Neutrophil (primary cell): ENCODE data around the gene INTS6L.

ENCODE experiments used
- H3K27ac ChIP-seq: fragments of 200-600 bp; sonication (generic); 2 replicates; pipeline ENCODE4 v1.5.1; 2016; ENCODE audit warnings: mild to moderate bottlenecking, moderate library complexity
- H3K27me3 ChIP-seq: fragments of 200-600 bp; sonication (generic); 2 replicates; pipeline ENCODE4 v1.6.0; 2016; ENCODE audit warnings: mild to moderate bottlenecking
- H3K36me3 ChIP-seq: fragments of 200-600 bp; sonication (generic); 2 replicates; pipeline ENCODE4 v1.5.1; 2017
- H3K4me1 ChIP-seq, 2 experiments: fragments of 200-600 bp in 1 of 2; sonication (generic) in 1 of 2; 1 replicate in 1 of 2; 2 replicates in 1 of 2; pipeline versions ENCODE4 v1.5.1 to v1.6.1; 2013 to 2016; ENCODE audit warnings: low read depth in 1 of 2, low read length in 1 of 2, mild to moderate bottlenecking in 1 of 2, moderate library complexity in 1 of 2; ENCODE audit not compliant: control insufficient read depth in 1 of 2, insufficient read depth in 1 of 2
- H3K4me3 ChIP-seq, 2 experiments: fragments of 200-600 bp in 1 of 2; sonication (generic) in 1 of 2; 1 replicate in 1 of 2; 2 replicates in 1 of 2; pipeline ENCODE4 v1.5.1; 2013 to 2016; ENCODE audit warnings: low read depth in 1 of 2, low read length in 1 of 2, mild to moderate bottlenecking in 1 of 2, moderate library complexity in 1 of 2
- H3K9me3 ChIP-seq: fragments of 200-600 bp; sonication (generic); 2 replicates; pipeline ENCODE4 v1.5.1; 2016
- TF ChIP-seq, protein P1 (sequence below): fragments of 200-600 bp; sonication (generic); IDR thresholded peaks from 2 replicates; pipeline ENCODE4 v1.5.1; 2016; ENCODE audit warnings: antibody characterized with exemption

The INTS6L gene

GRCh38 chrX:135535077-135535940, 14.8 kb downstream of the INTS6L start:
- Histone ChIP-seq H3K9me3 (no peaks in the 10 kb centered on the region), H3K27ac (no peak overlapping the region), H3K4me3 (no peak overlapping the region), H3K4me1 (peaks cover 5 to 6% of the 10 kb centered on the region in 2 experiments), H3K36me3 (no peaks in the 10 kb centered on the region), H3K27me3 (no peaks in the 10 kb centered on the region)
- TF ChIP-seq, protein P1, sequence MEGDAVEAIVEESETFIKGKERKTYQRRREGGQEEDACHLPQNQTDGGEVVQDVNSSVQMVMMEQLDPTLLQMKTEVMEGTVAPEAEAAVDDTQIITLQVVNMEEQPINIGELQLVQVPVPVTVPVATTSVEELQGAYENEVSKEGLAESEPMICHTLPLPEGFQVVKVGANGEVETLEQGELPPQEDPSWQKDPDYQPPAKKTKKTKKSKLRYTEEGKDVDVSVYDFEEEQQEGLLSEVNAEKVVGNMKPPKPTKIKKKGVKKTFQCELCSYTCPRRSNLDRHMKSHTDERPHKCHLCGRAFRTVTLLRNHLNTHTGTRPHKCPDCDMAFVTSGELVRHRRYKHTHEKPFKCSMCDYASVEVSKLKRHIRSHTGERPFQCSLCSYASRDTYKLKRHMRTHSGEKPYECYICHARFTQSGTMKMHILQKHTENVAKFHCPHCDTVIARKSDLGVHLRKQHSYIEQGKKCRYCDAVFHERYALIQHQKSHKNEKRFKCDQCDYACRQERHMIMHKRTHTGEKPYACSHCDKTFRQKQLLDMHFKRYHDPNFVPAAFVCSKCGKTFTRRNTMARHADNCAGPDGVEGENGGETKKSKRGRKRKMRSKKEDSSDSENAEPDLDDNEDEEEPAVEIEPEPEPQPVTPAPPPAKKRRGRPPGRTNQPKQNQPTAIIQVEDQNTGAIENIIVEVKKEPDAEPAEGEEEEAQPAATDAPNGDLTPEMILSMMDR = no peak

DNA sequence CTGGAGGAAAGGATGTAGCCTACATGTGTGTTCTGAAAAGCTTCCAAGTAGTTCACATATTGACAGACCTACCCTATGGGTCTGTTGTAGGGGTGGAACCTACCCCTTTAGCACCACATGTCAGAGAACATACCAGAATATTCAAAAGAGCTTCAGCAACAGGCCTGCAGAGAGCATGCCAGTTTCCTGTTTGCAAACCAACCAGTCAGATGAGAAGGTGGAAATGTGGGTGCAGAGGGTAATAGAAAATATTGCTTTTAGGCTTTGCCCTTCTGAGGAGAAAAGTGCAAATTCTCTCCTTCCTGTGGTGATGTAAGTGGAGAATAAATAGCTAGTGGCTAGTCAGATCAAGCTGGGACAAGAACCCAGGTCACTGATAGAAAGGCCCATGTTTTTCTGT, 16.4 kb downstream of the INTS6L start:
- peaks cover 5 to 6% of the 10 kb centered on the region in 2 experiments for H3K4me1 ChIP-seq
- no peaks in the 10 kb centered on the region for H3K36me3 ChIP-seq
- TF ChIP-seq, protein P1 = no peak
- no peaks in the 10 kb centered on the region for H3K9me3 ChIP-seq
- H3K27me3 ChIP-seq = no peaks in the 10 kb centered on the region
- no peak overlapping the region for H3K4me3 ChIP-seq
- no peak overlapping the region for H3K27ac ChIP-seq

- H3K27me3 ChIP-seq = no peaks in the 10 kb centered on the region
- H3K4me1 ChIP-seq = peaks cover 6 to 9% of the 10 kb centered on the region in 2 experiments
- TF ChIP-seq, protein P1 = no peak
- H3K4me3 ChIP-seq = no peak overlapping the region
- H3K9me3 ChIP-seq = no peaks in the 10 kb centered on the region
- H3K27ac ChIP-seq = no peak overlapping the region
- H3K36me3 ChIP-seq = no peaks in the 10 kb centered on the region
Measured at GRCh38 chrX:135541351-135541750, 20.9 kb downstream of the INTS6L start.

DNA sequence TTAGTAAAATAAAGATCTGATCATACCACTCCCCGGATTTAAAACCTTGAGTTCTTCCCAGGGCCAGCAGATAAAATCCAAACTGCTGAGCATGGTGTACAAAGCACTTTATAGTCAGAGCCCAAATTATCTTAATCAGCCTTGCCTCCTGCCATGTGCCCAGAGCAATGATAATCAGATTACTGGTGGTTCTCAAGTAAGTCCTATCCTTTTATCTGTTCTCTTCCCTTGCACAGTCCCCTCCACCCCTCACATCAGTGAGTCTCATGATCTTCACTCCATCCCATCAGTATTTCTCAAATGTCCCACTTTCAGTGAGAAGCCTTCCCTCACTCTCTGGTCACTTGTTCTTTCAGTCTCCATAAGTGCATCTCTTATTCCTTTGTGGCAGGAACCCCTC, 22.7 kb downstream of the INTS6L start:
- no peak overlapping the region for H3K4me3 ChIP-seq
- H3K36me3 ChIP-seq = no peaks in the 10 kb centered on the region
- TF ChIP-seq, protein P1 = no peak
- no peak overlapping the region for H3K27ac ChIP-seq
- no peaks in the 10 kb centered on the region for H3K27me3 ChIP-seq
- H3K9me3 ChIP-seq = no peaks in the 10 kb centered on the region
- H3K4me1 ChIP-seq = peaks cover 6 to 9% of the 10 kb centered on the region in 2 experiments

GRCh38 chrX:135543924-135544323, 23.5 kb downstream of the INTS6L start:
- Histone ChIP-seq H3K27ac (no peak overlapping the region), H3K9me3 (no peaks in the 10 kb centered on the region), H3K36me3 (no peaks in the 10 kb centered on the region), H3K4me1 (peaks cover 2 to 6% of the 10 kb centered on the region in 2 experiments), H3K4me3 (no peak overlapping the region), H3K27me3 (no peaks in the 10 kb centered on the region)
- TF ChIP-seq, protein P1 = no peak
